Endothelial cell of umbilical vein (primary cell): ENCODE data around the gene MAMDC4.

Experiments used
- EZH2 ChIP-seq: IDR thresholded peaks from 2 replicates; pipeline ENCODE4 v1.6.1; 2012; ENCODE audit warnings: borderline replicate concordance, low read depth, mild to moderate bottlenecking, moderate library complexity, low read length, inconsistent platforms; ENCODE audit not compliant: severe bottlenecking
- MYC ChIP-seq: IDR thresholded peaks from one replicate; pipeline ENCODE4 v1.6.1; 2011; ENCODE audit warnings: mild to moderate bottlenecking, low read depth, low read length
- POLR2A ChIP-seq: IDR thresholded peaks from 2 replicates; pipeline ENCODE4 v1.6.1; 2012; ENCODE audit warnings: low read depth, mild to moderate bottlenecking, control low read depth, low read length
- POLR2AphosphoS5 ChIP-seq: IDR thresholded peaks from 2 replicates; pipeline ENCODE4 v1.6.1; 2012; ENCODE audit warnings: low read depth, mild to moderate bottlenecking, control low read depth, low read length, moderate library complexity; ENCODE audit not compliant: insufficient read depth
- TF ChIP-seq, protein P1 (sequence below), 2 donors: IDR thresholded peaks; 1 replicate in 1 of 2; 2 replicates in 1 of 2; pipeline ENCODE4 v1.5.1; 2011; ENCODE audit warnings: low read length in 2 of 2, mild to moderate bottlenecking in 2 of 2, moderate library complexity in 2 of 2, control low read depth in 1 of 2, inconsistent platforms in 1 of 2, low read depth in 1 of 2; ENCODE audit not compliant: insufficient read depth in 1 of 2; ENCODE audit errors: extremely low read depth in 1 of 2
- TF ChIP-seq, protein P2 (sequence below): IDR thresholded peaks from 2 replicates; pipeline ENCODE4 v1.6.1; 2011; ENCODE audit not compliant: insufficient read depth, insufficient read length

DNA sequence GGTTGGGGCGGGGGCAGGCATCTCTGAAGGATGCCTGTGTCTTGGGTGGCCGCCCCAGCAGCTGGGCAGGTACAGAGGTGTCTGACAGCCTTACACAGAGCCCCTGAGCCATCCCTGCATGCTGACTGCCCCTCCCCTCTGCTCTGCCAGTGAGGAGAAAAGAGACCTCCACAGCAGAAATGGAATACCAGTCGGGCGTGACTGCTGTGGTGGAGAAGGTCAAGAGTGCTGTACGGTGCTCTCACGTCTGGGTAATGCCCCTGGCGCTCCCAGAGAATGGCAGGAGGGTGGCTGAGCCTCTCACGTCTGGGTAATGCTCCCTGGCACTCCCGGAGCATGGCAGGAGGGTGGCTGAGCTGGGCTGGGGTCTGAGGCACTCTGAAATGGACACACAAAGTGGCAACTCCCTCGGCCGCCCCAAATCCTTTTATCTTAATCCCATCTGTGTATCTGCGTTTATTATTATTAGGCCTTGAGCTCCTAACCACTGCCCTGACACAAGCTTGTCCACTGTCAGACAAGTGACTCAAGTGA is 46.9 kb upstream of the MAMDC4 start:
- TF ChIP-seq MYC: no peak
- TF ChIP-seq, protein P1, sequence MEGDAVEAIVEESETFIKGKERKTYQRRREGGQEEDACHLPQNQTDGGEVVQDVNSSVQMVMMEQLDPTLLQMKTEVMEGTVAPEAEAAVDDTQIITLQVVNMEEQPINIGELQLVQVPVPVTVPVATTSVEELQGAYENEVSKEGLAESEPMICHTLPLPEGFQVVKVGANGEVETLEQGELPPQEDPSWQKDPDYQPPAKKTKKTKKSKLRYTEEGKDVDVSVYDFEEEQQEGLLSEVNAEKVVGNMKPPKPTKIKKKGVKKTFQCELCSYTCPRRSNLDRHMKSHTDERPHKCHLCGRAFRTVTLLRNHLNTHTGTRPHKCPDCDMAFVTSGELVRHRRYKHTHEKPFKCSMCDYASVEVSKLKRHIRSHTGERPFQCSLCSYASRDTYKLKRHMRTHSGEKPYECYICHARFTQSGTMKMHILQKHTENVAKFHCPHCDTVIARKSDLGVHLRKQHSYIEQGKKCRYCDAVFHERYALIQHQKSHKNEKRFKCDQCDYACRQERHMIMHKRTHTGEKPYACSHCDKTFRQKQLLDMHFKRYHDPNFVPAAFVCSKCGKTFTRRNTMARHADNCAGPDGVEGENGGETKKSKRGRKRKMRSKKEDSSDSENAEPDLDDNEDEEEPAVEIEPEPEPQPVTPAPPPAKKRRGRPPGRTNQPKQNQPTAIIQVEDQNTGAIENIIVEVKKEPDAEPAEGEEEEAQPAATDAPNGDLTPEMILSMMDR (IDR thresholded peaks at IDR 0.05; ENCODE audit: extremely low read depth in 1 of 2, insufficient read depth in 1 of 2, low read depth in 1 of 2, low read length in 2 of 2): no peak
- TF ChIP-seq POLR2A: no peak
- TF ChIP-seq POLR2AphosphoS5: no peak
- TF ChIP-seq, protein P2, sequence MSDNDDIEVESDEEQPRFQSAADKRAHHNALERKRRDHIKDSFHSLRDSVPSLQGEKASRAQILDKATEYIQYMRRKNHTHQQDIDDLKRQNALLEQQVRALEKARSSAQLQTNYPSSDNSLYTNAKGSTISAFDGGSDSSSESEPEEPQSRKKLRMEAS: no peak
- TF ChIP-seq EZH2: no peak
